GM21526 (cell line): Measurements from ENCODE around the gene RANBP3.
A peak's percentile ranks its signal among the peaks of the same experiment; 100 is the strongest.
"Not testable (repeated sequence)": the region's sequence is repeated elsewhere in the genome, so short reads cannot be mapped to it uniquely, and the experiment has no call there.

Source experiments
- ATAC-seq: cut with Tn5 transposase; IDR thresholded peaks from one replicate; pipeline ENCODE4 v1.9.1; 2021; ENCODE audit warnings: moderate library complexity; ENCODE audit not compliant: unreplicated experiment, low FRiP score

RANBP3 gene

GRCh38 chr19:5989388-5990074 is 11.6 kb upstream of the RANBP3 start:
- ATAC-seq = no peak

GRCh38 chr19:5988517-5989387 is 10.8 kb upstream of the RANBP3 start:
- ATAC-seq = no peak

GRCh38 chr19:5987077-5987818 is 9.3 kb upstream of the RANBP3 start:
- ATAC-seq = no peak

GRCh38 chr19:5985837-5986236 is 7.9 kb upstream of the RANBP3 start:
- not testable (repeated sequence) for ATAC-seq

GRCh38 chr19:5985098-5985783 is 7.3 kb upstream of the RANBP3 start:
- no peak for ATAC-seq

GRCh38 chr19:5984600-5984999 is 6.7 kb upstream of the RANBP3 start:
- ATAC-seq = no peak

- no peak for ATAC-seq
These were observed 5.5 kb upstream of the RANBP3 start for GRCh38 chr19:5983367-5983955.

GRCh38 chr19:5978606-5979552 is 939 bp upstream of the RANBP3 start:
- ATAC-seq = no peak

- ATAC-seq = peak; percentile 5
These were observed 637 bp downstream of the RANBP3 start for GRCh38 chr19:5977222-5977784.

- ATAC-seq = no peak
These were observed 1.2 kb downstream of the RANBP3 start for GRCh38 chr19:5976768-5977167.

GRCh38 chr19:5975388-5975728 is 2.6 kb downstream of the RANBP3 start:
- ATAC-seq = no peak

- no peak for ATAC-seq
These were observed 3.1 kb downstream of the RANBP3 start for GRCh38 chr19:5974721-5975387.

- no peak for ATAC-seq
These were observed 3.9 kb downstream of the RANBP3 start for GRCh38 chr19:5973867-5974635.

GRCh38 chr19:5973376-5973775 is 4.6 kb downstream of the RANBP3 start:
- ATAC-seq = no peak

GRCh38 chr19:5972355-5972731 is 5.6 kb downstream of the RANBP3 start:
- no peak for ATAC-seq

GRCh38 chr19:5971714-5972354 is 6.1 kb downstream of the RANBP3 start:
- ATAC-seq = no peak

GRCh38 chr19:5969476-5969875 is 8.5 kb downstream of the RANBP3 start:
- ATAC-seq = no peak
